Measurements from ENCODE around the gene CDK5RAP1. TPM values are rescaled to one million over a fixed set of nuclear protein-coding genes. Genes with fewer than 3 reads are reported as not detected.

The CDK5RAP1 gene
- total and polyA plus RNA-seq, 2 experiments from 2014 or later = 37.9 to 47.8 TPM

- no peak for TF ChIP-seq CTCF (IDR thresholded peaks at IDR 0.05; ENCODE audit: low read depth, low read length)
- Histone ChIP-seq H3K4me1 (ENCODE audit: low read depth) (no peaks in the 10 kb centered on the region), H3K36me3 (no peaks in the 10 kb centered on the region), H3K9me3 (ENCODE audit: low read depth) (no peaks in the 10 kb centered on the region), H3K4me3 (no peak overlapping the region), H3K27me3 (no peaks in the 10 kb centered on the region), H3K27ac (no peak overlapping the region)
- DNase-seq (ENCODE audit: low read depth in 1 of 2, low spot score in 1 of 2) = no peak
Observed at GRCh38 chr20:33351696-33352095, 49.6 kb downstream of the CDK5RAP1 start.

- Histone ChIP-seq H3K4me1 (ENCODE audit: low read depth) (no peaks in the 10 kb centered on the region), H3K27me3 (no peaks in the 10 kb centered on the region), H3K27ac (no peak overlapping the region), H3K9me3 (ENCODE audit: low read depth) (no peaks in the 10 kb centered on the region), H3K4me3 (no peak overlapping the region), H3K36me3 (no peaks in the 10 kb centered on the region)
- DNase-seq (ENCODE audit: low read depth in 1 of 2, low spot score in 1 of 2) = no peak
- no peak for TF ChIP-seq CTCF (IDR thresholded peaks at IDR 0.05; ENCODE audit: low read depth, low read length)
Observed at GRCh38 chr20:33349493-33349892, 51.8 kb downstream of the CDK5RAP1 start.

- no peaks in the 10 kb centered on the region for H3K36me3 ChIP-seq
- H3K4me1 ChIP-seq (ENCODE audit: low read depth) = no peaks in the 10 kb centered on the region
- H3K27me3 ChIP-seq = no peaks in the 10 kb centered on the region
- H3K4me3 ChIP-seq = no peak overlapping the region
- TF ChIP-seq CTCF (IDR thresholded peaks at IDR 0.05; ENCODE audit: low read depth, low read length) = no peak
- H3K9me3 ChIP-seq (ENCODE audit: low read depth) = no peaks in the 10 kb centered on the region
- no peak overlapping the region for H3K27ac ChIP-seq
- DNase-seq (ENCODE audit: low read depth in 1 of 2, low spot score in 1 of 2) = no peak
Observed at GRCh38 chr20:33348136-33348937, 53.0 kb downstream of the CDK5RAP1 start.

DNA sequence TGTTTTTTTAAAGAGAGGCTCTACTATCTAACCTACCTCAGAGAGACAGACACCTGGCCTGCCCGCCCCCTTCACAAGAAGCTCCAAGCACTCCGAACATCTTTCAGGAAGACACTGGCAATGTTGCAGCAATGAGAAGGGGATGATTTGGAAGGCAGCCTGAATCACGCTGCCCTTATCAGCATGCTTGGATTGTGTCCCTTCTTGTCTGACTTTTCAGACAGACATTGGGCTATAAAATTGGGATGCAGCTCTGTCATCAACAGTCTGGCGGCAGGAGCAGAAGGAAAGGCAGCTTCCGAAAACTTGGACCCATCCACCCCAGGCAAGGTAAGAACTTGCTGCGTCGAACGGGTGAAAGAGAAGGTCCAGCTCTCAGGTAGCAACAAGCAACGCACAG, 56.0 kb downstream of the CDK5RAP1 start:
- DNase-seq (ENCODE audit: low read depth in 1 of 2, low spot score in 1 of 2) = no peak
- TF ChIP-seq CTCF (IDR thresholded peaks at IDR 0.05; ENCODE audit: low read depth, low read length) = no peak
- Histone ChIP-seq H3K9me3 (ENCODE audit: low read depth) (no peaks in the 10 kb centered on the region), H3K27me3 (no peaks in the 10 kb centered on the region), H3K4me1 (ENCODE audit: low read depth) (no peaks in the 10 kb centered on the region), H3K27ac (no peak overlapping the region), H3K36me3 (no peaks in the 10 kb centered on the region), H3K4me3 (no peak overlapping the region)

GRCh38 chr20:33343521-33343920, 57.8 kb downstream of the CDK5RAP1 start:
- no peaks in the 10 kb centered on the region for H3K9me3 ChIP-seq (ENCODE audit: low read depth)
- TF ChIP-seq CTCF (IDR thresholded peaks at IDR 0.05; ENCODE audit: low read depth, low read length) = no peak
- H3K4me1 ChIP-seq (ENCODE audit: low read depth) = no peaks in the 10 kb centered on the region
- no peaks in the 10 kb centered on the region for H3K36me3 ChIP-seq
- no peak overlapping the region for H3K4me3 ChIP-seq
- no peak for DNase-seq (ENCODE audit: low read depth in 1 of 2, low spot score in 1 of 2)
- no peaks in the 10 kb centered on the region for H3K27me3 ChIP-seq
- no peak overlapping the region for H3K27ac ChIP-seq

Measured in cardiac muscle cell (in vitro differentiated cells and primary cell).